Loucy (cell line): ENCODE results near the gene IGF2BP3.
A peak's percentile ranks its signal among the peaks of the same experiment; 100 is the strongest.

Experiments used
- H2AFZ ChIP-seq: fragments of 200-600 bp; sonication (generic); 2 replicates; pipeline ENCODE4 v1.6.0; 2016; ENCODE audit warnings: antibody characterized with exemption, mild to moderate bottlenecking, low read length, moderate library complexity
- H3F3A ChIP-seq: fragments of 200-600 bp; 2 replicates; pipeline ENCODE4 v1.6.0; 2016; ENCODE audit warnings: antibody characterized with exemption, low read depth, mild to moderate bottlenecking
- H3K27me3 ChIP-seq: fragments of 200-600 bp; sonication (generic); 2 replicates; pipeline ENCODE4 v1.6.1; 2014; ENCODE audit warnings: low read length, mild to moderate bottlenecking; ENCODE audit not compliant: insufficient read depth, poor library complexity, severe bottlenecking
- H3K36me3 ChIP-seq: fragments of 200-600 bp; sonication (generic); 2 replicates; pipeline ENCODE4 v1.6.1; 2016; ENCODE audit warnings: low read length; ENCODE audit not compliant: insufficient read depth
- H3K4me1 ChIP-seq: fragments of 200-600 bp; sonication (generic); 2 replicates; pipeline ENCODE4 v1.5.1; 2014; ENCODE audit warnings: low read length, mild to moderate bottlenecking; ENCODE audit not compliant: insufficient read depth, poor library complexity, severe bottlenecking
- H3K4me2 ChIP-seq: fragments of 200-600 bp; sonication (generic); 2 replicates; pipeline ENCODE4 v1.6.0; 2014; ENCODE audit warnings: antibody characterized with exemption, low read length, low read depth, mild to moderate bottlenecking; ENCODE audit not compliant: poor library complexity, severe bottlenecking
- H3K4me3 ChIP-seq: fragments of 200-600 bp; sonication (generic); 2 replicates; pipeline ENCODE4 v1.5.1; 2014; ENCODE audit warnings: low read length, mild to moderate bottlenecking, mixed read lengths; ENCODE audit not compliant: poor library complexity, severe bottlenecking
- H3K79me2 ChIP-seq: fragments of 200-600 bp; sonication (generic); 2 replicates; pipeline ENCODE4 v1.6.1; 2014; ENCODE audit warnings: low read length; ENCODE audit not compliant: insufficient read depth
- H3K9ac ChIP-seq: fragments of 200-600 bp; sonication (generic); 2 replicates; pipeline ENCODE4 v1.6.0; 2014; ENCODE audit warnings: mild to moderate bottlenecking, low read depth, low read length, moderate library complexity; ENCODE audit not compliant: poor library complexity, severe bottlenecking
- H3K9me2 ChIP-seq: fragments of 200-600 bp; sonication (generic); replicated peaks from 2 replicates; pipeline ENCODE4 v1.6.1; 2016; ENCODE audit warnings: low read depth, low read length, mixed read lengths
- H3K9me3 ChIP-seq: fragments of 200-600 bp; sonication (generic); 2 replicates; pipeline ENCODE4 v1.6.1; 2014; ENCODE audit warnings: mild to moderate bottlenecking, antibody characterized with exemption, low read length, low read depth; ENCODE audit not compliant: insufficient read depth
- H4K20me1 ChIP-seq: fragments of 200-600 bp; sonication (generic); 2 replicates; pipeline ENCODE4 v1.6.0; 2014; ENCODE audit warnings: antibody characterized with exemption, low read length, mild to moderate bottlenecking; ENCODE audit not compliant: insufficient read depth, poor library complexity, severe bottlenecking
- EZH2phosphoT487 ChIP-seq: fragments of 200-600 bp; IDR thresholded peaks from 2 replicates; pipeline ENCODE4 v1.6.1; 2018; ENCODE audit warnings: antibody characterized with exemption, mild to moderate bottlenecking, moderate library complexity, borderline replicate concordance
- TF ChIP-seq, protein P1 (sequence below): fragments of 200-600 bp; sonication (generic); conservative IDR thresholded peaks from 2 replicates; pipeline ENCODE4 v1.5.1; 2014; ENCODE audit warnings: mild to moderate bottlenecking, antibody characterized with exemption, low read length

IGF2BP3 gene

DNA sequence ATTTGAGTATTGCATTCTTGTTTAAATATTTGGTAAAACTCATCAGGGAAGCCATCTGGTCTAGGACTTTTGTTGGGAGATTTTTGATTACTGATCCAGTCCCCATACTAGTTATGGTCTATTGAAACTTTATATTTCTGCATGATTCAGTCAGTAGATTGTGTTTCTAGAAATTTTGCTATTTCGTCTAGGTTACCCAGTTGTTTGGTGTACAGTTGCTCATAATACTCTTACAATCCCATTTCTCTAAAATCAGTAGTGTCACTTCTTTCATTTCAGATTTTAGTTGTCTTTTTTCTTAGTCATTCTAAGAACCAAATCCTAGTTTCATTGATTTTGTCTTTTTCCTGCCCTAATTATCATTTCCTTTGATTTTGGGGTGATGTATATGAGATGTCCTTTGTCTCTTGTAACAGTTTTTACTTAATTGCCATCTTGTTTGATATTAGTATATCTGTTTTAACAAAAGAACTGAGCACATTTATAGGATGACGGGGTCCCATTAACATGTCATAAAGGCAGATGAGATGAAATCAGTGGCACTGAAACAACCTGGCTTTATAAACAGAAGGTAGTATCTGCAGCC, 163.3 kb downstream of the IGF2BP3 start:
- H4K20me1 ChIP-seq: peaks cover 17% of the 10 kb centered on the region

DNA sequence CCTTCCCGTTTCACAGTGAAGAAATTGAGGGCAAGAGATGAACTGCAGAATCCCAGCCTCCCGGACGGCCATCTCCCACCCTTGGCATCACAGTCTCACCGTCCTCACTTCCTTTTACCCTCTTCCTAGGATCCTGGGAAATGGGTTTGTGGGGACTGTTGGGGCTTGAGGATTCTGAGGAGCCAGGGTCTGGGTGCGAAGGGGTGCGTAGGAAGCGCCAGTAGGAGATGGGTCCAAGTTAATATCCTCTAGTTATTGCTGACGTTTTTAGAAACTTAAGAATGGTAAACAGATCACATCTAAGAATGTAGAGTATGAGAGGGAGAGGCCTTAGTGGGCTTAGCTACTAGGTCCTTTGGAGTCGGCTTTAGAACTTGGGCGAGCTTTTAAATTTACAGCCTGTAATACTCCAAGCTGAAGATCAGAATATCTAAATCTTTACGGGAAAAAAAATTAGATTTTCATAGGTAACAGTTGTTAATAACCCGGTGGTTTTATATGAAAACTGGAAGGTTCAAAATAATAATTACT, 170.5 kb downstream of the IGF2BP3 start:
- no peaks in the 10 kb centered on the region for H3F3A ChIP-seq
- peak overlapping the region; percentile 96 for H3K4me2 ChIP-seq
- peak overlapping the region; percentile 86 for H3K9ac ChIP-seq
- peak overlapping the region; percentile 98 for H3K4me3 ChIP-seq
- no peaks in the 10 kb centered on the region for H3K36me3 ChIP-seq
- no peaks in the 10 kb centered on the region for H3K9me3 ChIP-seq
- no peaks in the 10 kb centered on the region for H3K9me2 ChIP-seq
- TF ChIP-seq, protein P1, sequence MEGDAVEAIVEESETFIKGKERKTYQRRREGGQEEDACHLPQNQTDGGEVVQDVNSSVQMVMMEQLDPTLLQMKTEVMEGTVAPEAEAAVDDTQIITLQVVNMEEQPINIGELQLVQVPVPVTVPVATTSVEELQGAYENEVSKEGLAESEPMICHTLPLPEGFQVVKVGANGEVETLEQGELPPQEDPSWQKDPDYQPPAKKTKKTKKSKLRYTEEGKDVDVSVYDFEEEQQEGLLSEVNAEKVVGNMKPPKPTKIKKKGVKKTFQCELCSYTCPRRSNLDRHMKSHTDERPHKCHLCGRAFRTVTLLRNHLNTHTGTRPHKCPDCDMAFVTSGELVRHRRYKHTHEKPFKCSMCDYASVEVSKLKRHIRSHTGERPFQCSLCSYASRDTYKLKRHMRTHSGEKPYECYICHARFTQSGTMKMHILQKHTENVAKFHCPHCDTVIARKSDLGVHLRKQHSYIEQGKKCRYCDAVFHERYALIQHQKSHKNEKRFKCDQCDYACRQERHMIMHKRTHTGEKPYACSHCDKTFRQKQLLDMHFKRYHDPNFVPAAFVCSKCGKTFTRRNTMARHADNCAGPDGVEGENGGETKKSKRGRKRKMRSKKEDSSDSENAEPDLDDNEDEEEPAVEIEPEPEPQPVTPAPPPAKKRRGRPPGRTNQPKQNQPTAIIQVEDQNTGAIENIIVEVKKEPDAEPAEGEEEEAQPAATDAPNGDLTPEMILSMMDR: no peak
- no peak for TF ChIP-seq EZH2phosphoT487
- peaks cover 35% of the 10 kb centered on the region for H3K27me3 ChIP-seq
- H4K20me1 ChIP-seq: peaks cover 27% of the 10 kb centered on the region
- H3K4me1 ChIP-seq: peaks cover 38% of the 10 kb centered on the region
- H2AFZ ChIP-seq: peak overlapping the region; percentile 84
- H3K79me2 ChIP-seq: peaks cover 55% of the 10 kb centered on the region

More for the DNA sequence above, 163.3 kb downstream of the IGF2BP3 start:
- Histone ChIP-seq H3K4me3 (no peak overlapping the region), H3K9me3 (no peaks in the 10 kb centered on the region; the same call in 1 of the 2 replicates), H3K79me2 (peaks cover 58% of the 10 kb centered on the region), H3K4me1 (peaks cover 34% of the 10 kb centered on the region), H3K4me2 (peak overlapping the region; percentile 64), H3K36me3 (peaks cover 29% of the 10 kb centered on the region), H3K27me3 (no peaks in the 10 kb centered on the region), H2AFZ (no peak overlapping the region), H3F3A (no peaks in the 10 kb centered on the region), H3K9ac (no peak overlapping the region), H3K9me2 (no peaks in the 10 kb centered on the region)
- TF ChIP-seq, protein P1: no peak
- no peak for TF ChIP-seq EZH2phosphoT487

DNA sequence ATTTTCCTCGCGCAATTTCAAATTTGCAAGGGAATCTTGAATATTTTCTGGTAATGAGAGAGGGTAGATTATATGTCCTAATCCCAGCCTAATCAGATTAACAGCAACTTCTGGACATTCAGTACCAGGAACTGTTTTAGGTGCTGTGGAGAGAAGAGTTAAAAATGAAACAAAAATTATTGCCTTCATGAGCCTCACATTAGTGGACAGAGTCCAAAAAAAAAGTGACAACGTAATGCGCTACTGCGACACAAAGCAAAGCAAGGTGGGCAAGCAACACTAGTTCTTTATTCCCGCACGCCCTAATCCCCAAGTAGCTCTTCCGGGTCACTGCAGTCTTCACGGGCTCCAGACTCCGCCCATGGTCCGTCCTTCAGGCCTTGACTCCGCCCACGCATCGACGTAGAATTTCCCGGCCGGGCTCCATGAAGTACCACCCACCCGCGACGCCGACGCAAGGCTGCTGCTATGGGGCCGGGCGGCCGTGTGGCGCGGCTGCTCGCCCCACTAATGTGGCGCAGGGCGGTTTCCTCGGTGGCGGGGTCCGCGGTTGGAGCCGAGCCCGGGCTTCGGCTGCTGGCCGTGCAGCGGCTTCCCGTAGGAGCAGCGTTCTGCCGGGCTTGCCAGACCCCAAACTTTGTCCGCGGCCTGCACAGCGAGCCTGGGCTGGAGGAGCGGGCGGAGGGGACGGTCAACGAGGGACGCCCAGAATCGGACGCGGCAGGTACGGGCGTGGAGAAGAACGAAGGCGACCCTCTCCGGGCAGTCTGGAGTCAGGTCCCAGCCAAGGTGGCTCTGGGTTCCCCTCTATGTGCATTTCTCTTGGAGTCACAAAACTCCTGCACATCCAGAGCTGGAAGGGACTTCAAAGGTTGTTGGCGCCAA, 171.2 kb downstream of the IGF2BP3 start, which contains the start of gene MALSU1:
TSS of gene MALSU1 (plus strand) at position 455 of the 885 bp plus-strand sequence. CDS start at position 469, 14 bp downstream.
- Histone ChIP-seq H3F3A (no peaks in the 10 kb centered on the region), H3K79me2 (peaks cover 48% of the 10 kb centered on the region), H3K27me3 (peaks cover 42% of the 10 kb centered on the region), H2AFZ (peak within 1 kb of the TSS; percentile 94), H3K9me3 (no peaks in the 10 kb centered on the region), H3K4me1 (peaks cover 31% of the 10 kb centered on the region), H3K36me3 (no peaks in the 10 kb centered on the region), H4K20me1 (peaks cover 20% of the 10 kb centered on the region), H3K9me2 (no peaks in the 10 kb centered on the region), H3K4me2 (peak within 1 kb of the TSS; percentile 96), H3K9ac (peak within 1 kb of the TSS; percentile 86), H3K4me3 (peak within 1 kb of the TSS; percentile 98)
- TF ChIP-seq, protein P1: no peak
- TF ChIP-seq EZH2phosphoT487: no peak
